Smooth muscle cell (in vitro differentiated cells): ENCODE measurements around the gene MYO5A. TPM values are rescaled to one million over a fixed set of nuclear protein-coding genes. Genes with fewer than 3 reads are reported as not detected.
A peak's percentile ranks its signal among the peaks of the same experiment; 100 is the strongest.
"Not testable (repeated sequence)": the region's sequence is repeated elsewhere in the genome, so short reads cannot be mapped to it uniquely, and the experiment has no call there.

Experiments used
- DNase-seq: peaks from one replicate; lab custom pipeline; 2025; ENCODE audit not compliant: unreplicated experiment; lab: John Stamatoyannopoulos, UW
- H2AFZ ChIP-seq: fragments of 200-600 bp; sonication (generic); 2 replicates; pipeline ENCODE4 v1.6.0; 2016; ENCODE audit warnings: antibody characterized with exemption, low read depth, mild to moderate bottlenecking
- H3F3A ChIP-seq: fragments of 200-600 bp; sonication (generic); 2 replicates; pipeline ENCODE4 v1.6.0; 2017; ENCODE audit warnings: antibody characterized with exemption, low read depth
- H3K27ac ChIP-seq: fragments of 200-600 bp; sonication (generic); 2 replicates; pipeline ENCODE4 v1.5.1; 2016; ENCODE audit warnings: low read depth, mild to moderate bottlenecking
- H3K27me3 ChIP-seq: fragments of 200-600 bp; sonication (generic); 2 replicates; pipeline ENCODE4 v1.6.1; 2016; ENCODE audit warnings: low read depth, mild to moderate bottlenecking
- H3K36me3 ChIP-seq: fragments of 200-600 bp; sonication (generic); 2 replicates; pipeline ENCODE4 v1.5.1; 2016; ENCODE audit warnings: low read depth
- H3K4me1 ChIP-seq: fragments of 200-600 bp; sonication (generic); 2 replicates; pipeline ENCODE4 v1.5.1; 2016; ENCODE audit warnings: low read depth
- H3K4me2 ChIP-seq: fragments of 200-600 bp; sonication (generic); 2 replicates; pipeline ENCODE4 v1.6.0; 2016; ENCODE audit warnings: mild to moderate bottlenecking
- H3K4me3 ChIP-seq: fragments of 200-600 bp; sonication (generic); 2 replicates; pipeline ENCODE4 v1.5.1; 2016; ENCODE audit warnings: mild to moderate bottlenecking
- H3K79me2 ChIP-seq: fragments of 200-600 bp; sonication (generic); 2 replicates; pipeline ENCODE4 v1.6.0; 2016; ENCODE audit warnings: low read depth, mild to moderate bottlenecking
- H3K9ac ChIP-seq: fragments of 200-600 bp; sonication (generic); 2 replicates; pipeline ENCODE4 v1.6.0; 2016; ENCODE audit warnings: low read depth
- H3K9me3 ChIP-seq: fragments of 200-600 bp; sonication (generic); replicated peaks from 2 replicates; pipeline ENCODE4 v1.5.1; 2016; ENCODE audit warnings: low read depth
- H4K20me1 ChIP-seq: fragments of 200-600 bp; sonication (generic); 2 replicates; pipeline ENCODE4 v1.6.0; 2016; ENCODE audit warnings: low read depth
- WGBS: methylation state at CpG from one replicate; pipeline ENCODE4 v1.1.7; 2016; ENCODE audit warnings: low lambda C conversion rate; 5-methylcytosine and 5-hydroxymethylcytosine counted together
- polyA plus RNA-seq: library from polyadenylated mRNA; unstranded; fragments of >200 nt; fragmentation: Nextera tagmentation; extraction: Ambion mirVana; gene quantifications from 2 replicates; pipeline ENCODE4 v1.2.1, GENCODE V29; 2016
- total RNA-seq: library from RNA; depleted of rRNA; stranded (reverse); fragments of >200 nt; gene quantifications from 2 replicates; pipeline ENCODE4 v1.2.3, GENCODE V29; 2014
- TF ChIP-seq, protein P1 (sequence below): fragments of 200-600 bp; sonication (generic); IDR thresholded peaks from 2 replicates; pipeline ENCODE4 v1.5.1; 2017; ENCODE audit warnings: borderline replicate concordance, mild to moderate bottlenecking, antibody characterized with exemption; ENCODE audit not compliant: insufficient read depth, poor library complexity, severe bottlenecking

The MYO5A gene
- total and polyA plus RNA-seq, 2 experiments from 2014 or later = 29.4 to 68.8 TPM

GRCh38 chr15:52557274-52557641 lies 28.6 kb upstream of the MYO5A start:
- peaks cover 52% of the 10 kb centered on the region for H4K20me1 ChIP-seq
- TF ChIP-seq, protein P1, sequence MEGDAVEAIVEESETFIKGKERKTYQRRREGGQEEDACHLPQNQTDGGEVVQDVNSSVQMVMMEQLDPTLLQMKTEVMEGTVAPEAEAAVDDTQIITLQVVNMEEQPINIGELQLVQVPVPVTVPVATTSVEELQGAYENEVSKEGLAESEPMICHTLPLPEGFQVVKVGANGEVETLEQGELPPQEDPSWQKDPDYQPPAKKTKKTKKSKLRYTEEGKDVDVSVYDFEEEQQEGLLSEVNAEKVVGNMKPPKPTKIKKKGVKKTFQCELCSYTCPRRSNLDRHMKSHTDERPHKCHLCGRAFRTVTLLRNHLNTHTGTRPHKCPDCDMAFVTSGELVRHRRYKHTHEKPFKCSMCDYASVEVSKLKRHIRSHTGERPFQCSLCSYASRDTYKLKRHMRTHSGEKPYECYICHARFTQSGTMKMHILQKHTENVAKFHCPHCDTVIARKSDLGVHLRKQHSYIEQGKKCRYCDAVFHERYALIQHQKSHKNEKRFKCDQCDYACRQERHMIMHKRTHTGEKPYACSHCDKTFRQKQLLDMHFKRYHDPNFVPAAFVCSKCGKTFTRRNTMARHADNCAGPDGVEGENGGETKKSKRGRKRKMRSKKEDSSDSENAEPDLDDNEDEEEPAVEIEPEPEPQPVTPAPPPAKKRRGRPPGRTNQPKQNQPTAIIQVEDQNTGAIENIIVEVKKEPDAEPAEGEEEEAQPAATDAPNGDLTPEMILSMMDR = no peak

DNA sequence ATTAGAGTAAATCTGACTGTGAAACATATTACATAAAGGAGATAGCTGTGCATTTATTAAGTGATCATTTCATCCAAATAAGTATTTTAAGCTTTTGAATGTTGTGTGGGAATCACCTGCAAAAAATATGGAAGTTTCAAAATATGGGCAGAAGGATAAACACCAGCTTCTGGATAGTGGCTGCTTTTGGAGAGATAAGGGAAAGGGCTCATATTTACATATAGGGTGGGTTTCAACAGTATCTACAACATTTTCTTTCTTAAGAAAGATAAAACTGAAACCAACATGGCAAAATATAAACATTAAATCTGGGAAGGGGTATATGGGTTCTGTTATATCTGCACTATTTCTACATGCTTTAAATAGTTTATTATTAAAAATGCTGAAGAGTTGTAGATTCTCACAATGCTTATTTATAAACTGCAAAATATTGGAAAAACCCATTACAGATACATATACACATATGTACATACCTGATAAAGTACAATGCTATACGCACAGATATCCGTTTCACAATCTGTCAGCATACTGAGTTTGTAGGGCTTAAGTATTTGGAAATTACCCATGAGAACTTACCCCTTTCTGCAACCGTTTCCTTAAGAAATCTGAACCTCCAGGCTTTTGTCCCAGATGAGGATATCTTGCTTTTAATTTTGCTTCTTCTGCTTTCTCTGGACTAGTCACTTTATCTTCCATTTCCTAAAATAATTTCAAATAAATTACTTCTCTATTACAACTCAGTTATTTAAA lies 28.0 kb upstream of the MYO5A start:
- DNase-seq = no peak
- no peak overlapping the region for H3K9ac ChIP-seq
- peaks cover 52% of the 10 kb centered on the region for H4K20me1 ChIP-seq
- H3K9me3 ChIP-seq = no peaks in the 10 kb centered on the region
- H3K27ac ChIP-seq = peak overlapping the region; percentile 91
- WGBS = 96% methylated on average over 3 of the region's 3 CpGs
- TF ChIP-seq, protein P1 = no peak
- peaks cover 14% of the 10 kb centered on the region for H3F3A ChIP-seq
- no peaks in the 10 kb centered on the region for H3K27me3 ChIP-seq
- H3K79me2 ChIP-seq = peaks cover 92% of the 10 kb centered on the region
- no peak overlapping the region for H2AFZ ChIP-seq
- peaks cover 6% of the 10 kb centered on the region for H3K36me3 ChIP-seq
- H3K4me3 ChIP-seq = no peak overlapping the region
- H3K4me1 ChIP-seq = peaks cover 24% of the 10 kb centered on the region
- no peak overlapping the region for H3K4me2 ChIP-seq

More at GRCh38 chr15:52557274-52557641, 28.6 kb upstream of the MYO5A start:
- peak overlapping the region; percentile 91 for H3K27ac ChIP-seq
- H3K79me2 ChIP-seq = peaks cover 97% of the 10 kb centered on the region
- no peak overlapping the region for H2AFZ ChIP-seq
- no peaks in the 10 kb centered on the region for H3K9me3 ChIP-seq
- H3K4me3 ChIP-seq = no peak overlapping the region
- H3K9ac ChIP-seq = no peak overlapping the region
- no peak overlapping the region for H3K4me2 ChIP-seq
- no peaks in the 10 kb centered on the region for H3K27me3 ChIP-seq
- peaks cover 3% of the 10 kb centered on the region for H3K36me3 ChIP-seq
- peaks cover 24% of the 10 kb centered on the region for H3K4me1 ChIP-seq
- H3F3A ChIP-seq = peaks cover 14% of the 10 kb centered on the region
- no peak for DNase-seq

- Histone ChIP-seq H3K27me3 (no peaks in the 10 kb centered on the region), H2AFZ (no peak overlapping the region), H3K9ac (no peak overlapping the region), H3K79me2 (peaks cover 52% of the 10 kb centered on the region), H3F3A (peaks cover 7% of the 10 kb centered on the region), H3K4me1 (no peaks in the 10 kb centered on the region), H3K27ac (no peak overlapping the region), H3K4me3 (no peak overlapping the region), H3K4me2 (no peak overlapping the region), H3K9me3 (no peaks in the 10 kb centered on the region), H3K36me3 (peaks cover 19% of the 10 kb centered on the region), H4K20me1 (peaks cover 25% of the 10 kb centered on the region)
- no peak for DNase-seq
- WGBS = 100% methylated on average over 2 of the region's 2 CpGs
- TF ChIP-seq, protein P1 = no peak
Observed at GRCh38 chr15:52552303-52552702, 23.6 kb upstream of the MYO5A start.

- DNase-seq = no peak
- Histone ChIP-seq H3K27me3 (no peaks in the 10 kb centered on the region), H3K79me2 (peaks cover 46% of the 10 kb centered on the region), H3K36me3 (peaks cover 19% of the 10 kb centered on the region), H2AFZ (no peak overlapping the region), H3K27ac (no peak overlapping the region), H4K20me1 (peaks cover 25% of the 10 kb centered on the region), H3K9me3 (no peaks in the 10 kb centered on the region), H3K4me2 (no peak overlapping the region), H3F3A (peaks cover 13% of the 10 kb centered on the region), H3K9ac (no peak overlapping the region), H3K4me1 (no peaks in the 10 kb centered on the region), H3K4me3 (no peak overlapping the region)
- WGBS = 97% methylated on average over 6 of the region's 6 CpGs
- TF ChIP-seq, protein P1 = no peak
Observed at GRCh38 chr15:52551762-52552161, 23.1 kb upstream of the MYO5A start.

DNA sequence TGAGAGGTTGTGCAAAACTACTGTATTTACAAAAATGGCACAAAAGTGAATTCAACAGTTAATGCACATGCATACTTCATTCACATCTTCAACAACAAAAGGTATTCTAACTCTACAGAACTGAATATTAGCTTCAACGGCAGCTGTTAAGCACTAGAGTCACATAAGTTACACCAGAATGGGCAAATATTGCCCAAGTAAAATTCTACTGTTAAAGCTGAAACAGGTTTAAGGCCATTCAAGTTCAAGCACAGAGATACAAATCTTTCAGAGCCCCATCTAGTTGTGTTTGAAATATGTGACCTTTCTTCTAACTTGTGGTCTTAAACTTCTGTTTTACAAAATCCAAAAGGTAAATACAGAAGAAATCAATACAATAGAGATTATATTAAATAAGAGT lies 22.5 kb upstream of the MYO5A start:
- H3K79me2 ChIP-seq = peaks cover 40% of the 10 kb centered on the region
- peaks cover 14% of the 10 kb centered on the region for H3F3A ChIP-seq
- WGBS = 100% methylated on average over 1 of the region's 1 CpG
- H4K20me1 ChIP-seq = peaks cover 25% of the 10 kb centered on the region
- H3K4me2 ChIP-seq, H3K4me3 ChIP-seq, H3K4me1 ChIP-seq, H3K27me3 ChIP-seq, H3K27ac ChIP-seq, H2AFZ ChIP-seq, H3K9me3 ChIP-seq, DNase-seq, H3K9ac ChIP-seq: not testable (repeated sequence)
- peaks cover 19% of the 10 kb centered on the region for H3K36me3 ChIP-seq
